Heart left ventricle (tissue), 16 donors: ENCODE results near the gene FBXO39. TPM values are rescaled to one million over a fixed set of nuclear protein-coding genes. Genes with fewer than 3 reads are reported as not detected.

ENCODE experiments used
- ATAC-seq, 4 donors: fragments of 200-7000 bp; cut with Tn5 transposase; one replicate each; pipeline ENCODE4 v1.9.1; 2020 to 2022; ENCODE audit warnings: moderate library complexity in 4 of 4, mild to moderate bottlenecking in 3 of 4, moderate number of reproducible peaks in 1 of 4
- DNase-seq, 5 donors: peaks; one replicate each; pipeline ENCODE4 v3.0.0-alpha.2; 2020
- H3K27ac ChIP-seq, 12 donors: fragments of 200-600 bp; sonication (generic) in 4 of 12; one replicate each; pipeline versions ENCODE4 v1.5.0 to v1.8.0; 2016 to 2022; ENCODE audit warnings: mild to moderate bottlenecking in 2 of 12
- H3K27me3 ChIP-seq, 9 donors: fragments of 200-600 bp; sonication (generic) in 2 of 9; one replicate each; pipeline versions ENCODE4 v1.5.1 to v1.8.0; 2016 to 2022; ENCODE audit warnings: mild to moderate bottlenecking in 3 of 9
- H3K36me3 ChIP-seq, 9 donors: fragments of 200-600 bp; sonication (generic) in 2 of 9; one replicate each; pipeline versions ENCODE4 v1.5.0 to v1.8.0; 2018 to 2022; ENCODE audit warnings: mild to moderate bottlenecking in 2 of 9
- H3K4me1 ChIP-seq, 12 donors: fragments of 200-600 bp; sonication (generic) in 4 of 12; one replicate each; pipeline versions ENCODE4 v1.5.0 to v1.8.0; 2016 to 2022; ENCODE audit warnings: mild to moderate bottlenecking in 3 of 12
- H3K4me3 ChIP-seq, 12 donors: fragments of 200-600 bp; sonication (generic) in 4 of 12; one replicate each; pipeline versions ENCODE4 v1.5.0 to v1.8.0; 2017 to 2022; ENCODE audit warnings: mild to moderate bottlenecking in 9 of 12, moderate library complexity in 4 of 12
- H3K9me3 ChIP-seq, 12 donors: fragments of 200-600 bp; sonication (generic) in 4 of 12; one replicate each; pipeline versions ENCODE4 v1.5.0 to v1.8.0; 2016 to 2022; ENCODE audit warnings: mild to moderate bottlenecking in 1 of 12
- POLR2A ChIP-seq, 2 donors: fragments of 450-650 bp; IDR thresholded peaks; one replicate each; pipeline ENCODE4 v1.6.1; 2017; ENCODE audit warnings: antibody characterized with exemption in 2 of 2, mild to moderate bottlenecking in 2 of 2, moderate library complexity in 2 of 2
- WGBS, 4 donors: extraction: QIAGEN DNeasy Blood & Tissue Kit in 2 of 4; methylation state at CpG; one replicate each; pipeline versions ENCODE4 v1.1.5 to v1.1.7; 2013 to 2018; 5-methylcytosine and 5-hydroxymethylcytosine counted together
- intact Hi-C, 10 donors: fragments of 100-400 bp; cut with DNase I; formaldehyde crosslinking; loops; one replicate each; pipeline versions ENCODE4 v1.11.1 to v1.14.2; 2022
- polyA plus RNA-seq, 2 donors: library from polyadenylated mRNA; stranded (reverse); fragments of 200-250 nt; gene quantifications; one replicate each; pipeline ENCODE4 v1.2.3, GENCODE V29; 2013
- total RNA-seq, 9 donors: library from RNA; depleted of rRNA in 2 of 9; stranded (reverse); fragments of >200 nt in 2 of 9; fragmentation: NEBNext Ultra II Directional in 3 of 9; extraction: Animal tissue kit (Norgen Biotek cat#: 25700) in 3 of 9; gene quantifications; one replicate each; pipeline versions ENCODE4 v1.1.0 to v1.2.4, GENCODE V29; 2016 to 2023
- TF ChIP-seq, protein P1 (sequence below), 12 donors: fragments of 200-600 bp; sonication (generic) in 4 of 12; IDR thresholded peaks; one replicate each; pipeline versions ENCODE4 v1.5.0 to v1.8.0; 2018 to 2022; ENCODE audit warnings: antibody characterized with exemption in 12 of 12, mild to moderate bottlenecking in 5 of 12
- donor health status: ischemic (EF 13 %, LVEDD 7.1; RV severe dilation, severe dysfunction).
- donor health status: healthy with polysubstance abuse.
- donor health status: DM: no; HTN: yes; CAD: no.
- donor health status: DM: no; HTN: no; CAD: no.
- donor health status: ischemic (EF 25% LVEDD 6.9; RV normal size, moderate dysfunction).
- donor health status: ischemic (EF 25% LVEDD 5.7; RV mildly dilated, moderate dysfunction).
- donor health status: healthy.
- donor health status: DM: yes; HTN: yes; CAD: no.
- donor health status: ischemic (EF 35%, LVEDD 5.7; RV mildly dilated, moderate dysfunction).
- donor health status: nonischemic (EF 11% LVEDD 7.7; RV severe dilation, severe dysfunction).
- donor health status: DM: yes; HTN: yes; CAD: no.
- donor health status: PGD.
- donor health status: ischemic (EF 29% LVEDD 5.4; RV normal size, mild dysfunction).
- donor health status: nonischemic (EF 23%, LVEDD 6.1; RV moderate dilation, normal function).

FBXO39 gene
- total and polyA plus RNA-seq, 11 donors = 0.14 to 0.20 (median 0.19) TPM; not detected in 7

DNA sequence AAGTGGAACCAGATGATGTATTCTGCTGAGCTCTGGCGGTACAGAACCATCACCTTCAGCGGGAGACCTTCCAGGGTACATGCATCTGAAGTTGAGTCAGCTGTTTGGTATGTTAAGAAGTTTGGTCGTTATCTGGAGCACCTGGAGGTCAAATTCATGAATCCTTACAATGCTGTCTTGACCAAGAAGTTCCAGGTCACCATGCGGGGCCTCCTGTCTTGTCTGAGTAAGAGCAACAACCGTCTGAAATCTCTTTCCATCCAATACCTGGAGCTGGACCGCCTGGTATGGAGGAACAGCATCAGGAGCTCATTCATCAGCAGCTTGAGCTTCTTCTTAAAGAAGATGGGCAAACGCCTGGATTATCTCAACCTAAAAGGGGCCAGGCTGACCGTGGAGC lies 4.0 kb downstream of the FBXO39 start:
- 64 to 80% (median 74%) methylated on average over 5 to 8 of the region's 8 CpGs for WGBS, 4 donors
- Histone ChIP-seq H3K9me3 (peaks cover 0 to 46% (median 5%) of the 10 kb centered on the region in 12 donors), H3K36me3 (no peaks in the 10 kb centered on the region), H3K4me1 (peaks cover 0 to 10% (median 0%) of the 10 kb centered on the region in 12 donors), H3K4me3 (no peak overlapping the region), H3K27ac (no peak overlapping the region), H3K27me3 (peaks cover 0 to 32% (median 0%) of the 10 kb centered on the region in 9 donors)
- TF ChIP-seq, protein P1, sequence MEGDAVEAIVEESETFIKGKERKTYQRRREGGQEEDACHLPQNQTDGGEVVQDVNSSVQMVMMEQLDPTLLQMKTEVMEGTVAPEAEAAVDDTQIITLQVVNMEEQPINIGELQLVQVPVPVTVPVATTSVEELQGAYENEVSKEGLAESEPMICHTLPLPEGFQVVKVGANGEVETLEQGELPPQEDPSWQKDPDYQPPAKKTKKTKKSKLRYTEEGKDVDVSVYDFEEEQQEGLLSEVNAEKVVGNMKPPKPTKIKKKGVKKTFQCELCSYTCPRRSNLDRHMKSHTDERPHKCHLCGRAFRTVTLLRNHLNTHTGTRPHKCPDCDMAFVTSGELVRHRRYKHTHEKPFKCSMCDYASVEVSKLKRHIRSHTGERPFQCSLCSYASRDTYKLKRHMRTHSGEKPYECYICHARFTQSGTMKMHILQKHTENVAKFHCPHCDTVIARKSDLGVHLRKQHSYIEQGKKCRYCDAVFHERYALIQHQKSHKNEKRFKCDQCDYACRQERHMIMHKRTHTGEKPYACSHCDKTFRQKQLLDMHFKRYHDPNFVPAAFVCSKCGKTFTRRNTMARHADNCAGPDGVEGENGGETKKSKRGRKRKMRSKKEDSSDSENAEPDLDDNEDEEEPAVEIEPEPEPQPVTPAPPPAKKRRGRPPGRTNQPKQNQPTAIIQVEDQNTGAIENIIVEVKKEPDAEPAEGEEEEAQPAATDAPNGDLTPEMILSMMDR (IDR thresholded peaks at IDR 0.05) = no peak
- no peak for TF ChIP-seq POLR2A (IDR thresholded peaks at IDR 0.05)
- ATAC-seq (no peak), DNase-seq (no peak)
- intact Hi-C loops = no loop called here

DNA sequence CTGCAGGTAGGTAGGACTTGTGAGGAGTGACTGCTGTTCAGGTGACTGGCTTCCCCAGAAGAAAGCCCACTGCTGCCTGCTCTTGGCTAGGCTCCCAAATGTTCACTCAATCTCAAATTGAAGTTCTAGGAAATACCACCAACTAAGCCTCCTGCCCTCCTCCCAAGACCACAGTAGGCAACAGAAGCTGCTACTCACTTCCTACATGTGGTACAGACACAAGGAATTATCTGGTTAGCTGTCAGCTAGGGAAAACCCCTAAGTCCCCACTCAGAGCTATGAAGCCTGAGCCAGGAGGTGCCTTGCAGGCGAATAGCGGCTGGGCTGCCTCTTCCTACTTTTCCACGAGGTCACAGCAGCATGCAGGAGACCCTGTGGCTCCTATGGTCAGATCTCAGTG lies 4.9 kb downstream of the FBXO39 start:
- Histone ChIP-seq H3K27me3 (peaks cover 0 to 24% (median 0%) of the 10 kb centered on the region in 9 donors), H3K4me3 (no peak overlapping the region), H3K9me3 (peaks cover 0 to 45% (median 3%) of the 10 kb centered on the region in 12 donors), H3K4me1 (peaks cover 0 to 5% (median 0%) of the 10 kb centered on the region in 12 donors), H3K27ac (no peak overlapping the region), H3K36me3 (no peaks in the 10 kb centered on the region)
- no peak for TF ChIP-seq POLR2A (IDR thresholded peaks at IDR 0.05)
- TF ChIP-seq, protein P1 (IDR thresholded peaks at IDR 0.05) = no peak
- DNase-seq = no peak
- intact Hi-C loops = no loop called here
- 57 to 68% (median 61%) methylated on average over 3 of the region's 3 CpGs for WGBS, 4 donors
- ATAC-seq = no peak

DNA sequence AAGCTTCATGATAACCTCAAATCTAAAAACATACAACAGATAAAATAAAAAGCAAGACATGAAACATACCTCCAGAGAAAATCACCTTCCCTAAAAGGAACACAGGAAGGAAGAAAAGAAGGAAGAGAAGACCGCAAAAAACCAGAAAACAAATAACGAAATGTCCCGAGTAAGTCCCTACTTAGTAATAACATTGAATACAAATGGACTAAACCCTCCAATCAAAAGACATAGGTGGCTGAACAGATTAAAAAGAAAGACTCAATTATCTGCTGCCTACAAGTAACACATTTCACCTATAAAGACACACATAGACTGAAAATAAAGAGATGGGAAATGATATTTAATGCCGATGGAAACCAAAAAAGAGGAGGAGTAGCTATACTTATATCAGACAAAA lies 6.2 kb downstream of the FBXO39 start:
- 84 to 93% (median 89%) methylated on average over 4 of the region's 4 CpGs for WGBS, 4 donors
- H3K4me3 ChIP-seq = no peak overlapping the region
- H3K9me3 ChIP-seq = peaks cover 0 to 47% (median 3%) of the 10 kb centered on the region in 12 donors
- no peaks in the 10 kb centered on the region for H3K4me1 ChIP-seq
- TF ChIP-seq, protein P1 (IDR thresholded peaks at IDR 0.05) = no peak
- no peak for TF ChIP-seq POLR2A (IDR thresholded peaks at IDR 0.05)
- H3K27me3 ChIP-seq = peaks cover 0 to 12% (median 0%) of the 10 kb centered on the region in 9 donors
- H3K27ac ChIP-seq = no peak overlapping the region
- no peaks in the 10 kb centered on the region for H3K36me3 ChIP-seq
- DNase-seq (no peak), ATAC-seq (no peak)
- intact Hi-C loops = no loop called here

DNA sequence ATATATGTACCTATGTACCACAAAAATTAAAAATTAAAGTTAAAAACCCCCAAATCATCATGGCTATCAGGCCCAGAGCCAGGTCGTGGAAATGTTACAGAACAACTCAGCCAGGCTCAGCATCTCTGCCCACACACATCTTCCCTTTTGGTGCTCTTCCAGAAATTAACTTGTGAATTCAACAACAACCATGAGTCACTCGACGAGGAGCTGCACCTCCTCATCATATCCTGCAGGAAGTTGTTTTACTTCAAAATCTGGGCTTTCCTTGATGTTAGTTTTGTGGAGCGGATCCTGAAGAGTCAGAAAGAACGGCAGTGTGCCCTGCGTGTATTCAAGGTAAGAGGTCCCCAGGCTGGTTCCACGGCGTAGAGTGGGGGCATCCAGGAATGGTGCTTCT lies 10.6 kb downstream of the FBXO39 start:
- TF ChIP-seq POLR2A (IDR thresholded peaks at IDR 0.05) = no peak
- TF ChIP-seq, protein P1 (IDR thresholded peaks at IDR 0.05) = no peak
- H3K27me3 ChIP-seq = peaks cover 0 to 16% (median 4%) of the 10 kb centered on the region in 9 donors
- intact Hi-C loops = no loop called here
- peaks cover 0 to 41% (median 3%) of the 10 kb centered on the region in 12 donors for H3K9me3 ChIP-seq
- ATAC-seq = peak in 1 of 4 donors; percentile 69
- no peak overlapping the region for H3K27ac ChIP-seq
- H3K4me3 ChIP-seq = no peak overlapping the region
- no peaks in the 10 kb centered on the region for H3K4me1 ChIP-seq
- no peak for DNase-seq
- no peaks in the 10 kb centered on the region for H3K36me3 ChIP-seq
- WGBS, 4 donors = 54 to 58% (median 55%) methylated on average over 8 of the region's 8 CpGs
